Uterus (tissue), 2 donors: ENCODE measurements around the gene TMEM269.

Experiments
- POLR2A ChIP-seq, 2 donors: fragments of 450-650 bp; IDR thresholded peaks; one replicate each; pipeline ENCODE4 v1.6.1; 2016; ENCODE audit warnings: antibody characterized with exemption in 2 of 2, mild to moderate bottlenecking in 1 of 2, moderate library complexity in 1 of 2
- TF ChIP-seq, protein P1 (sequence below), 4 experiments: fragments of 200-600 bp in 2 of 4; fragments of 450-650 bp in 2 of 4; sonication (generic) in 2 of 4; IDR thresholded peaks; one replicate each; pipeline ENCODE4 v1.5.1; 2016 to 2019; ENCODE audit warnings: antibody characterized with exemption in 4 of 4, mild to moderate bottlenecking in 2 of 4, moderate library complexity in 1 of 4

DNA sequence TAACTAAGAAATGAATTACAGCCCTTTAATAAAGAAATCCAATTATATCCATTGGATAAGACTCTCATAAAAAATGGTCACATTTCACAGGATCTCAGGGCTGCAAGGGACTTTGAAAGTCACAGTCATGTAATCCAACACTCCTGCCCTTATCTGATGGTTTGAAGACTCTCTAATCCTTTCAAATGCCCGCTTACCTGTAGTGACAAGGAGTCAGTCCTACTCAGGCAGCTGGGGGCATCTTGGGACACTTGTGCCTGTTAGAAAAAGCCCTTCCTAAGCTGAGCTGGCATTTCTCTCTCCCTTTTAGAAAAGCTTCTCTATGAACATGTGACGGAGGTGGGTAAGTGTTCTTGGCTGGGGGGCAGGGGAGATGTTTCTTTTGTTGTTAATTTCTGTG, 50.6 kb downstream of the TMEM269 start:
- TF ChIP-seq, protein P1, sequence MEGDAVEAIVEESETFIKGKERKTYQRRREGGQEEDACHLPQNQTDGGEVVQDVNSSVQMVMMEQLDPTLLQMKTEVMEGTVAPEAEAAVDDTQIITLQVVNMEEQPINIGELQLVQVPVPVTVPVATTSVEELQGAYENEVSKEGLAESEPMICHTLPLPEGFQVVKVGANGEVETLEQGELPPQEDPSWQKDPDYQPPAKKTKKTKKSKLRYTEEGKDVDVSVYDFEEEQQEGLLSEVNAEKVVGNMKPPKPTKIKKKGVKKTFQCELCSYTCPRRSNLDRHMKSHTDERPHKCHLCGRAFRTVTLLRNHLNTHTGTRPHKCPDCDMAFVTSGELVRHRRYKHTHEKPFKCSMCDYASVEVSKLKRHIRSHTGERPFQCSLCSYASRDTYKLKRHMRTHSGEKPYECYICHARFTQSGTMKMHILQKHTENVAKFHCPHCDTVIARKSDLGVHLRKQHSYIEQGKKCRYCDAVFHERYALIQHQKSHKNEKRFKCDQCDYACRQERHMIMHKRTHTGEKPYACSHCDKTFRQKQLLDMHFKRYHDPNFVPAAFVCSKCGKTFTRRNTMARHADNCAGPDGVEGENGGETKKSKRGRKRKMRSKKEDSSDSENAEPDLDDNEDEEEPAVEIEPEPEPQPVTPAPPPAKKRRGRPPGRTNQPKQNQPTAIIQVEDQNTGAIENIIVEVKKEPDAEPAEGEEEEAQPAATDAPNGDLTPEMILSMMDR (IDR thresholded peaks at IDR 0.05) = no peak
- TF ChIP-seq POLR2A (IDR thresholded peaks at IDR 0.05) = no peak
